Mesenchymal stem cell (in vitro differentiated cells and primary cell): ENCODE measurements around the gene STK32C.
"Not testable (repeated sequence)": the region's sequence is repeated elsewhere in the genome, so short reads cannot be mapped to it uniquely, and the experiment has no call there.

ENCODE experiments used
- DNase-seq: peaks from one replicate; pipeline ENCODE4 v3.0.0-alpha.2; 2013
- H2AFZ ChIP-seq: one replicate; pipeline ENCODE4 v1.6.1; 2013; ENCODE audit warnings: low read depth, mild to moderate bottlenecking, control low read depth, inconsistent platforms, low read length, moderate library complexity
- H2AK5ac ChIP-seq: 2 replicates; pipeline ENCODE4 v1.6.1; 2013; ENCODE audit warnings: low read length, moderate library complexity, mild to moderate bottlenecking, inconsistent platforms; ENCODE audit not compliant: severe bottlenecking
- H2BK120ac ChIP-seq: one replicate; pipeline ENCODE4 v1.6.1; 2013; ENCODE audit warnings: low read depth, mild to moderate bottlenecking, inconsistent platforms, low read length, moderate library complexity
- H2BK12ac ChIP-seq, 2 experiments: one replicate each; pipeline ENCODE4 v1.6.1; 2013; ENCODE audit warnings: inconsistent platforms in 2 of 2, low read length in 2 of 2, mild to moderate bottlenecking in 2 of 2, moderate library complexity in 2 of 2, control low read depth in 1 of 2
- H2BK15ac ChIP-seq: one replicate; pipeline ENCODE4 v1.6.1; 2013; ENCODE audit warnings: mild to moderate bottlenecking, low read depth, inconsistent platforms; ENCODE audit not compliant: poor library complexity, severe bottlenecking
- H2BK5ac ChIP-seq: 2 replicates; pipeline ENCODE4 v1.6.1; 2013; ENCODE audit warnings: low read depth, mild to moderate bottlenecking, low read length, control low read depth, inconsistent platforms; ENCODE audit not compliant: poor library complexity, severe bottlenecking
- H3K14ac ChIP-seq, 2 experiments: one replicate each; pipeline ENCODE4 v1.6.1; 2013; ENCODE audit warnings: inconsistent platforms in 2 of 2, low read length in 2 of 2, control low read depth in 1 of 2, mild to moderate bottlenecking in 1 of 2, moderate library complexity in 1 of 2
- H3K18ac ChIP-seq, 2 experiments: one replicate each; pipeline ENCODE4 v1.6.1; 2013; ENCODE audit warnings: inconsistent platforms in 2 of 2, low read length in 2 of 2, control low read depth in 1 of 2, low read depth in 1 of 2, mild to moderate bottlenecking in 1 of 2
- H3K23ac ChIP-seq, 2 experiments: one replicate each; pipeline ENCODE4 v1.6.1; 2013; ENCODE audit warnings: inconsistent platforms in 2 of 2, low read length in 2 of 2, mild to moderate bottlenecking in 2 of 2, moderate library complexity in 2 of 2, control low read depth in 1 of 2
- H3K27ac ChIP-seq: 2 replicates; pipeline ENCODE4 v1.5.1; 2013; ENCODE audit warnings: mild to moderate bottlenecking, moderate library complexity, low read length, control low read depth, inconsistent platforms; ENCODE audit not compliant: poor library complexity, severe bottlenecking
- H3K27me3 ChIP-seq, 2 experiments: 2 replicates each; pipeline versions ENCODE4 v1.6.1 to v1.7.0; 2013; ENCODE audit warnings: low read length in 2 of 2, mild to moderate bottlenecking in 2 of 2, moderate library complexity in 2 of 2, control low read depth in 1 of 2, inconsistent platforms in 1 of 2; ENCODE audit not compliant: control insufficient read depth in 1 of 2, insufficient read depth in 1 of 2
- H3K36me3 ChIP-seq, 2 experiments: 2 replicates each; pipeline versions ENCODE4 v1.6.1 to v1.7.0; 2013; ENCODE audit warnings: low read length in 2 of 2, control low read depth in 1 of 2, inconsistent platforms in 1 of 2, low read depth in 1 of 2, mild to moderate bottlenecking in 1 of 2; ENCODE audit not compliant: insufficient read depth in 2 of 2, control insufficient read depth in 1 of 2
- H3K4ac ChIP-seq, 2 experiments: one replicate each; pipeline ENCODE4 v1.6.1; 2013; ENCODE audit warnings: inconsistent platforms in 2 of 2, low read length in 2 of 2, mild to moderate bottlenecking in 2 of 2, moderate library complexity in 2 of 2, control low read depth in 1 of 2, low read depth in 1 of 2
- H3K4me1 ChIP-seq: 2 replicates; pipeline ENCODE4 v1.6.1; 2013; ENCODE audit warnings: low read depth, low read length, control low read depth; ENCODE audit not compliant: control insufficient read depth, insufficient read depth
- H3K4me2 ChIP-seq: 2 replicates; pipeline ENCODE4 v1.6.1; 2013; ENCODE audit warnings: low read length, mild to moderate bottlenecking, inconsistent platforms; ENCODE audit not compliant: poor library complexity, severe bottlenecking
- H3K4me3 ChIP-seq, 2 experiments: 2 replicates each; pipeline versions ENCODE4 v1.5.1 to v1.7.0; 2013; ENCODE audit warnings: low read length in 2 of 2, mild to moderate bottlenecking in 2 of 2, control low read depth in 1 of 2, low read depth in 1 of 2; ENCODE audit not compliant: insufficient read depth in 1 of 2
- H3K79me1 ChIP-seq: replicated peaks from 2 replicates; pipeline ENCODE4 v1.6.1; 2013; ENCODE audit warnings: mild to moderate bottlenecking, control low read depth, low read length, inconsistent platforms; ENCODE audit not compliant: poor library complexity, severe bottlenecking
- H3K9ac ChIP-seq: 2 replicates; pipeline ENCODE4 v1.7.0; 2013; ENCODE audit warnings: mild to moderate bottlenecking, low read length, moderate library complexity
- H3K9me3 ChIP-seq: 2 replicates; pipeline ENCODE4 v1.7.0; 2013; ENCODE audit warnings: mild to moderate bottlenecking, low read length; ENCODE audit not compliant: control insufficient read depth
- H4K8ac ChIP-seq: one replicate; pipeline ENCODE4 v1.6.1; 2013; ENCODE audit warnings: inconsistent platforms, mild to moderate bottlenecking, low read length, moderate library complexity
- H4K91ac ChIP-seq: one replicate; pipeline ENCODE4 v1.6.1; 2013; ENCODE audit warnings: mild to moderate bottlenecking, low read length, inconsistent platforms
- WGBS: methylation state at CpG from one replicate; pipeline ENCODE4 v1.1.7; 2013; ENCODE audit warnings: mixed read lengths; 5-methylcytosine and 5-hydroxymethylcytosine counted together

STK32C gene

GRCh38 chr10:132354356-132355094 lies 46.8 kb upstream of the STK32C start:
- WGBS = 92% methylated on average over 32 of the region's 32 CpGs
- DNase-seq = no peak
- Histone ChIP-seq H2BK15ac (no peak overlapping the region), H4K8ac (no peak overlapping the region), H2BK5ac (no peak overlapping the region), H3K27ac (no peak overlapping the region), H3K9ac (no peak overlapping the region), H3K18ac (no peak overlapping the region), H2BK120ac (no peak overlapping the region), H2AFZ (no peak overlapping the region), H3K23ac (no peak overlapping the region), H3K14ac (no peak overlapping the region), H3K79me1 (no peaks in the 10 kb centered on the region), H2AK5ac (no peak overlapping the region), H3K4me1 (peaks cover 5% of the 10 kb centered on the region), H3K27me3 (no peaks in the 10 kb centered on the region), H3K9me3 (no peaks in the 10 kb centered on the region), H3K4ac (no peak overlapping the region), H2BK12ac (no peak overlapping the region), H3K36me3 (peaks cover 20 to 54% of the 10 kb centered on the region in 2 experiments), H4K91ac (no peak overlapping the region), H3K4me3 (no peak overlapping the region), H3K4me2 (no peak overlapping the region)

- no peak overlapping the region for H3K14ac ChIP-seq
- no peak overlapping the region for H4K91ac ChIP-seq
- 89% methylated on average over 19 of the region's 20 CpGs for WGBS
- no peak for DNase-seq
- no peak overlapping the region for H3K18ac ChIP-seq
- no peak overlapping the region for H3K9ac ChIP-seq
- no peak overlapping the region for H3K4me3 ChIP-seq
- peaks cover 5% of the 10 kb centered on the region for H3K4me1 ChIP-seq
- H2BK12ac ChIP-seq = no peak overlapping the region
- no peaks in the 10 kb centered on the region for H3K27me3 ChIP-seq
- H2BK120ac ChIP-seq = no peak overlapping the region
- no peak overlapping the region for H4K8ac ChIP-seq
- no peak overlapping the region for H3K27ac ChIP-seq
- peaks cover 28 to 60% of the 10 kb centered on the region in 2 experiments for H3K36me3 ChIP-seq
- no peak overlapping the region for H2AFZ ChIP-seq
- H3K79me1 ChIP-seq = no peaks in the 10 kb centered on the region
- H3K4me2 ChIP-seq = no peak overlapping the region
- H2BK5ac ChIP-seq = no peak overlapping the region
- no peak overlapping the region for H2BK15ac ChIP-seq
- no peak overlapping the region for H3K4ac ChIP-seq
- H3K23ac ChIP-seq = no peak overlapping the region
- no peaks in the 10 kb centered on the region for H3K9me3 ChIP-seq
- no peak overlapping the region for H2AK5ac ChIP-seq
Observed at GRCh38 chr10:132353456-132354355, 46.0 kb upstream of the STK32C start.

GRCh38 chr10:132352462-132353308 lies 44.9 kb upstream of the STK32C start:
- H3K27ac ChIP-seq, H4K91ac ChIP-seq, H2BK5ac ChIP-seq, H3K23ac ChIP-seq, H3K27me3 ChIP-seq, H2BK120ac ChIP-seq, H2BK12ac ChIP-seq, H3K18ac ChIP-seq, H2AK5ac ChIP-seq, H3K9me3 ChIP-seq, H3K4me1 ChIP-seq, H2AFZ ChIP-seq, H2BK15ac ChIP-seq, H3K4ac ChIP-seq, H3K4me3 ChIP-seq, H3K14ac ChIP-seq, H3K79me1 ChIP-seq, H3K4me2 ChIP-seq, H3K9ac ChIP-seq, H4K8ac ChIP-seq: not testable (repeated sequence)
- peak; percentile 48 for DNase-seq
- H3K36me3 ChIP-seq = peaks cover 37 to 63% of the 10 kb centered on the region in 2 experiments
- 38% methylated on average over 33 of the region's 44 CpGs for WGBS
